ENCODE data around the gene TPGS1. TPM values are rescaled to one million over a fixed set of nuclear protein-coding genes. Genes with fewer than 3 reads are reported as not detected.

Gene TPGS1
- total RNA-seq, 3 donors from 2014 or later, result 15.5 to 20.6 (median 16.0) TPM

- Histone ChIP-seq H3K4me1 (ENCODE audit: low read depth) (no peaks in the 10 kb centered on the region), H3K9me3 (no peaks in the 10 kb centered on the region), H3K4me3 (no peak overlapping the region), H3K36me3 (ENCODE audit: low read depth) (no peaks in the 10 kb centered on the region)
- intact Hi-C loops (cut with DNase I, micrococcal nuclease), result no loop called here
- DNase-seq (peak in 1 of 3 donors; percentile 29), ATAC-seq (peak; percentile 24)
- no peak for TF ChIP-seq CTCF (IDR thresholded peaks at IDR 0.05)
Measured at GRCh38 chr19:482186-483041, 24.9 kb upstream of the TPGS1 start.

GRCh38 chr19:483332-484072 is 23.8 kb upstream of the TPGS1 start:
- no peak overlapping the region for H3K4me3 ChIP-seq
- intact Hi-C loops (cut with DNase I, micrococcal nuclease), result no loop called here
- no peak for TF ChIP-seq CTCF (IDR thresholded peaks at IDR 0.05)
- no peaks in the 10 kb centered on the region for H3K36me3 ChIP-seq (ENCODE audit: low read depth)
- H3K4me1 ChIP-seq (ENCODE audit: low read depth), result peaks cover 3% of the 10 kb centered on the region
- H3K9me3 ChIP-seq, result no peaks in the 10 kb centered on the region
- ATAC-seq (no peak), DNase-seq (peak in 1 of 3 donors; percentile 32)

GRCh38 chr19:484494-484893 is 22.8 kb upstream of the TPGS1 start:
- intact Hi-C loops (cut with DNase I, micrococcal nuclease), result no loop called here
- ATAC-seq (no peak), DNase-seq (no peak)
- Histone ChIP-seq H3K9me3 (no peaks in the 10 kb centered on the region), H3K4me3 (no peak overlapping the region), H3K4me1 (ENCODE audit: low read depth) (peaks cover 3% of the 10 kb centered on the region), H3K36me3 (ENCODE audit: low read depth) (no peaks in the 10 kb centered on the region)
- TF ChIP-seq CTCF (IDR thresholded peaks at IDR 0.05), result no peak

GRCh38 chr19:485077-485476 is 22.2 kb upstream of the TPGS1 start:
- no peak overlapping the region for H3K4me3 ChIP-seq
- no peaks in the 10 kb centered on the region for H3K36me3 ChIP-seq (ENCODE audit: low read depth)
- intact Hi-C loops (cut with DNase I, micrococcal nuclease), result no loop called here
- ATAC-seq (no peak), DNase-seq (no peak)
- no peaks in the 10 kb centered on the region for H3K9me3 ChIP-seq
- peaks cover 3% of the 10 kb centered on the region for H3K4me1 ChIP-seq (ENCODE audit: low read depth)
- TF ChIP-seq CTCF (IDR thresholded peaks at IDR 0.05), result no peak

- TF ChIP-seq CTCF (IDR thresholded peaks at IDR 0.05), result no peak
- H3K4me1 ChIP-seq (ENCODE audit: low read depth), result peaks cover 3% of the 10 kb centered on the region
- H3K9me3 ChIP-seq, result no peaks in the 10 kb centered on the region
- ATAC-seq, result peak; percentile 1
- H3K4me3 ChIP-seq, result no peak overlapping the region
- peak in 1 of 3 donors; percentile 60 for DNase-seq
- H3K36me3 ChIP-seq (ENCODE audit: low read depth), result no peaks in the 10 kb centered on the region
- intact Hi-C loops (cut with DNase I, micrococcal nuclease), result no loop called here
Measured at GRCh38 chr19:485583-486236, 21.6 kb upstream of the TPGS1 start.

Measured in mucosa of descending colon (tissue), 3 donors.